Panc1 (cell line): ENCODE data around the gene VTI1A. TPM values are rescaled to one million over a fixed set of nuclear protein-coding genes. Genes with fewer than 3 reads are reported as not detected.

ENCODE experiments used
- ATAC-seq: fragments of 200-7000 bp; cut with Tn5 transposase; 2 replicates; pipeline ENCODE4 v1.9.1; 2020; ENCODE audit warnings: mild to moderate bottlenecking, moderate library complexity
- BruUV-seq: library from RNA; stranded (reverse); fragments of 400-500 nt; replicated peaks from 2 replicates; lab custom pipeline; 2021; lab: Mats Ljungman, UMichigan
- CTCF ChIA-PET: fragments of 300-600 bp; sonication (Branson Sonifier 250); formaldehyde crosslinking; loops from one replicate; lab custom pipeline; 2022; ENCODE audit warnings: antibody characterized with exemption; lab: Charles Lee
- POLR2A ChIA-PET: fragments of 300-600 bp; sonication (Branson Sonifier 250); formaldehyde crosslinking; loops from one replicate; lab custom pipeline; 2022; ENCODE audit warnings: antibody characterized with exemption; lab: Charles Lee
- DNase-seq: peaks from one replicate; pipeline ENCODE4 v3.0.0-alpha.2; 2010; ENCODE audit warnings: low read depth, low spot score
- H3K27ac ChIP-seq: 2 replicates; pipeline ENCODE4 v1.5.1; 2011; ENCODE audit warnings: mild to moderate bottlenecking, low read length, inconsistent platforms
- H3K27me3 ChIP-seq: fragments of 200-500 bp; sonication (Bioruptor generic); 2 replicates; pipeline ENCODE4 v1.6.0; 2014; ENCODE audit warnings: low read length, inconsistent platforms; ENCODE audit not compliant: control insufficient read depth, insufficient read depth
- H3K36me3 ChIP-seq: fragments of 200-500 bp; sonication (Bioruptor generic); 2 replicates; pipeline ENCODE4 v1.5.1; 2014; ENCODE audit warnings: inconsistent platforms, mild to moderate bottlenecking, low read length, moderate library complexity; ENCODE audit not compliant: control insufficient read depth, insufficient read depth
- H3K4me1 ChIP-seq: 2 replicates; pipeline ENCODE4 v1.5.1; 2011; ENCODE audit warnings: inconsistent platforms, mild to moderate bottlenecking, low read length, moderate library complexity; ENCODE audit not compliant: control insufficient read depth, insufficient read depth
- H3K4me3 ChIP-seq, 2 experiments: 2 replicates each; pipeline ENCODE4 v1.5.1; 2011 to 2012; ENCODE audit warnings: low read depth in 2 of 2, low read length in 2 of 2, mild to moderate bottlenecking in 2 of 2, inconsistent platforms in 1 of 2, moderate library complexity in 1 of 2
- H3K9me3 ChIP-seq: fragments of 200-500 bp; sonication (Bioruptor generic); 2 replicates; pipeline ENCODE4 v1.5.1; 2014; ENCODE audit warnings: low read depth, mild to moderate bottlenecking, inconsistent platforms, low read length, moderate library complexity; ENCODE audit not compliant: control insufficient read depth, insufficient read depth
- POLR2AphosphoS5 ChIP-seq: IDR thresholded peaks from 2 replicates; pipeline ENCODE4 v1.6.1; 2012; ENCODE audit warnings: mild to moderate bottlenecking, low read depth, low read length, moderate library complexity
- SIN3A ChIP-seq: IDR thresholded peaks from 2 replicates; pipeline ENCODE4 v1.6.1; 2012; ENCODE audit warnings: low read depth, mild to moderate bottlenecking, low read length, moderate library complexity, borderline replicate concordance; ENCODE audit not compliant: insufficient read depth
- TCF7L2 ChIP-seq: IDR thresholded peaks from 2 replicates; pipeline ENCODE4 v1.6.1; 2011; ENCODE audit warnings: mild to moderate bottlenecking, low read depth, low read length, inconsistent platforms
- in situ Hi-C: cut with HindIII; loops from 2 replicates; pipeline ENCODE4 v1.10.0; 2016; ENCODE audit warnings: low sequenced_read_pairs, low pct_unique_long_range_greater_than_20kb
- intact Hi-C: fragments of 100-400 bp; cut with micrococcal nuclease; formaldehyde crosslinking; loops from one replicate; pipeline ENCODE4 v1.10.0; 2022; ENCODE audit not compliant: unreplicated experiment
- total RNA-seq: library from RNA; stranded (reverse); gene quantifications from one replicate; pipeline ENCODE4 v1.2.1, GENCODE V29; 2021; ENCODE audit not compliant: unreplicated experiment
- TF ChIP-seq, protein P1 (sequence below), 2 experiments: IDR thresholded peaks; 2 replicates each; pipeline ENCODE4 v1.6.1; 2011 to 2012; ENCODE audit warnings: low read depth in 2 of 2, control low read depth in 1 of 2, low read length in 1 of 2, mild to moderate bottlenecking in 1 of 2, moderate library complexity in 1 of 2; ENCODE audit not compliant: insufficient read depth in 1 of 2
- TF ChIP-seq, protein P2 (sequence below): fragments of 450-650 bp; IDR thresholded peaks from 2 replicates; pipeline ENCODE4 v1.5.1; 2017; ENCODE audit warnings: mild to moderate bottlenecking

Gene VTI1A
- total RNA-seq, 1 experiment from 2014 or later: 36.3 TPM

DNA sequence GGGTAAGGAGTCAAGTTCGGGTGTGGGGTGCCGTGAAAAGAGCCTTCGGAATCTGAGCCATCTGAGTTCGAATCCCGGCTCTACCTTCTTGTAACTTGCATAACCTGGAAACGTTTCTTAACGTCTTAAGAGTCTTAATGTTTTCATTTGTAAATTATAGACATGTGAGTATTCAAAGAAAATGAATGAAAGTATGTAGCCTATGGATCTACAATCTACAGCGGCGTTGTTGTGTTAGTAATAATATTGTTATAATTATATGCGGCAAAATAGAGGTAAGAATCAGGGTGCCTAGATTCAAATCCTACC lies 559 bp downstream of the VTI1A start:
- H3K27me3 ChIP-seq: no peaks in the 10 kb centered on the region
- peaks cover 22% of the 10 kb centered on the region for H3K4me1 ChIP-seq
- intact Hi-C loops (no loop called here), in situ Hi-C loops (no loop called here)
- H3K9me3 ChIP-seq: no peaks in the 10 kb centered on the region
- H3K27ac ChIP-seq: peak overlapping the region; percentile 99
- ATAC-seq (no peak), DNase-seq (no peak)
- TF ChIP-seq SIN3A: no peak
- TF ChIP-seq, protein P1, sequence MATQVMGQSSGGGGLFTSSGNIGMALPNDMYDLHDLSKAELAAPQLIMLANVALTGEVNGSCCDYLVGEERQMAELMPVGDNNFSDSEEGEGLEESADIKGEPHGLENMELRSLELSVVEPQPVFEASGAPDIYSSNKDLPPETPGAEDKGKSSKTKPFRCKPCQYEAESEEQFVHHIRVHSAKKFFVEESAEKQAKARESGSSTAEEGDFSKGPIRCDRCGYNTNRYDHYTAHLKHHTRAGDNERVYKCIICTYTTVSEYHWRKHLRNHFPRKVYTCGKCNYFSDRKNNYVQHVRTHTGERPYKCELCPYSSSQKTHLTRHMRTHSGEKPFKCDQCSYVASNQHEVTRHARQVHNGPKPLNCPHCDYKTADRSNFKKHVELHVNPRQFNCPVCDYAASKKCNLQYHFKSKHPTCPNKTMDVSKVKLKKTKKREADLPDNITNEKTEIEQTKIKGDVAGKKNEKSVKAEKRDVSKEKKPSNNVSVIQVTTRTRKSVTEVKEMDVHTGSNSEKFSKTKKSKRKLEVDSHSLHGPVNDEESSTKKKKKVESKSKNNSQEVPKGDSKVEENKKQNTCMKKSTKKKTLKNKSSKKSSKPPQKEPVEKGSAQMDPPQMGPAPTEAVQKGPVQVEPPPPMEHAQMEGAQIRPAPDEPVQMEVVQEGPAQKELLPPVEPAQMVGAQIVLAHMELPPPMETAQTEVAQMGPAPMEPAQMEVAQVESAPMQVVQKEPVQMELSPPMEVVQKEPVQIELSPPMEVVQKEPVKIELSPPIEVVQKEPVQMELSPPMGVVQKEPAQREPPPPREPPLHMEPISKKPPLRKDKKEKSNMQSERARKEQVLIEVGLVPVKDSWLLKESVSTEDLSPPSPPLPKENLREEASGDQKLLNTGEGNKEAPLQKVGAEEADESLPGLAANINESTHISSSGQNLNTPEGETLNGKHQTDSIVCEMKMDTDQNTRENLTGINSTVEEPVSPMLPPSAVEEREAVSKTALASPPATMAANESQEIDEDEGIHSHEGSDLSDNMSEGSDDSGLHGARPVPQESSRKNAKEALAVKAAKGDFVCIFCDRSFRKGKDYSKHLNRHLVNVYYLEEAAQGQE (IDR thresholded peaks at IDR 0.05; ENCODE audit: insufficient read depth in 1 of 2, low read depth in 2 of 2, low read length in 1 of 2): no peak
- TF ChIP-seq TCF7L2: no peak
- TF ChIP-seq, protein P2, sequence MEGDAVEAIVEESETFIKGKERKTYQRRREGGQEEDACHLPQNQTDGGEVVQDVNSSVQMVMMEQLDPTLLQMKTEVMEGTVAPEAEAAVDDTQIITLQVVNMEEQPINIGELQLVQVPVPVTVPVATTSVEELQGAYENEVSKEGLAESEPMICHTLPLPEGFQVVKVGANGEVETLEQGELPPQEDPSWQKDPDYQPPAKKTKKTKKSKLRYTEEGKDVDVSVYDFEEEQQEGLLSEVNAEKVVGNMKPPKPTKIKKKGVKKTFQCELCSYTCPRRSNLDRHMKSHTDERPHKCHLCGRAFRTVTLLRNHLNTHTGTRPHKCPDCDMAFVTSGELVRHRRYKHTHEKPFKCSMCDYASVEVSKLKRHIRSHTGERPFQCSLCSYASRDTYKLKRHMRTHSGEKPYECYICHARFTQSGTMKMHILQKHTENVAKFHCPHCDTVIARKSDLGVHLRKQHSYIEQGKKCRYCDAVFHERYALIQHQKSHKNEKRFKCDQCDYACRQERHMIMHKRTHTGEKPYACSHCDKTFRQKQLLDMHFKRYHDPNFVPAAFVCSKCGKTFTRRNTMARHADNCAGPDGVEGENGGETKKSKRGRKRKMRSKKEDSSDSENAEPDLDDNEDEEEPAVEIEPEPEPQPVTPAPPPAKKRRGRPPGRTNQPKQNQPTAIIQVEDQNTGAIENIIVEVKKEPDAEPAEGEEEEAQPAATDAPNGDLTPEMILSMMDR: no peak
- no peak for TF ChIP-seq POLR2AphosphoS5
- BruUV-seq: no TSS peak
- H3K4me3 ChIP-seq: peak overlapping the region; percentile 99
- ChIA-PET POLR2A (no interaction called here), CTCF (interaction anchor here (1.1 to 1.5 kb wide), 2 partner anchors 24 to 76 kb away, joined by 3 to 11 read pairs; no protein-coding TSS in a partner anchor)
- peaks cover 23% of the 10 kb centered on the region for H3K36me3 ChIP-seq

DNA sequence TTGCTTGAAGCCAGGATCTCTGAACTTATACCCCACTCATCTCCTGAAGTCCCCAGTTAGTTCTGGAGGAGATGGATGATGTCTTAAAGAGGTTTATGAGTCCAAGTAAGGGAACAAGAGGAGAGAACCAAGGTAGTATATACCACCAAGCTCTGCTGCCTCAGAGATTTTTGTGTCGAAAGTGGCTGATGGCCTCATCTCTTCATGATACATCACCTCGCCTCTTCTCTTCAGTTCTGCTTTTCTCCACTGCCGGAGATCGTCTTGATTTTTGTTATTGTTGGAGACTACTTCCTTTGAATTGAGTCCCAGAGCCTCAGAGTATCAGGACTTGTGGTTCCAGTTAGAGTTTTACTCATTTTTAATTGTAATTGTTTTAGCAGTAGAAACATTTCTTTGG lies 1.9 kb downstream of the VTI1A start:
- ChIA-PET POLR2A (no interaction called here), CTCF (no interaction called here)
- Histone ChIP-seq H3K36me3 (peaks cover 19% of the 10 kb centered on the region), H3K27ac (0 out of 2 replicates have a peak overlapping the region, but pooled peaks have one; percentile 15), H3K4me3 (no peak overlapping the region), H3K9me3 (peaks cover 8% of the 10 kb centered on the region; the same call in 1 of the 2 replicates), H3K27me3 (no peaks in the 10 kb centered on the region), H3K4me1 (peaks cover 22% of the 10 kb centered on the region)
- DNase-seq: no peak
- in situ Hi-C loops: no loop called here
- BruUV-seq: no TSS peak
- no peak for ATAC-seq
- TF ChIP-seq, protein P1 (IDR thresholded peaks at IDR 0.05; ENCODE audit: insufficient read depth in 1 of 2, low read depth in 2 of 2, low read length in 1 of 2): no peak
- TF ChIP-seq POLR2AphosphoS5: no peak
- intact Hi-C loops: no loop called here
